ENCODE results near the gene ERLIN1. TPM values are rescaled to one million over a fixed set of nuclear protein-coding genes. Genes with fewer than 3 reads are reported as not detected.
"Not testable (repeated sequence)": the region's sequence is repeated elsewhere in the genome, so short reads cannot be mapped to it uniquely, and the experiment has no call there.

ERLIN1 gene
- total RNA-seq, 1 donor from 2014 or later: 26.3 TPM

GRCh38 chr10:100143756-100144155, 42.1 kb downstream of the ERLIN1 start:
- ATAC-seq (no peak), DNase-seq (ENCODE audit: low spot score) (no peak)
- intact Hi-C loops (cut with DNase I): no loop called here

DNA sequence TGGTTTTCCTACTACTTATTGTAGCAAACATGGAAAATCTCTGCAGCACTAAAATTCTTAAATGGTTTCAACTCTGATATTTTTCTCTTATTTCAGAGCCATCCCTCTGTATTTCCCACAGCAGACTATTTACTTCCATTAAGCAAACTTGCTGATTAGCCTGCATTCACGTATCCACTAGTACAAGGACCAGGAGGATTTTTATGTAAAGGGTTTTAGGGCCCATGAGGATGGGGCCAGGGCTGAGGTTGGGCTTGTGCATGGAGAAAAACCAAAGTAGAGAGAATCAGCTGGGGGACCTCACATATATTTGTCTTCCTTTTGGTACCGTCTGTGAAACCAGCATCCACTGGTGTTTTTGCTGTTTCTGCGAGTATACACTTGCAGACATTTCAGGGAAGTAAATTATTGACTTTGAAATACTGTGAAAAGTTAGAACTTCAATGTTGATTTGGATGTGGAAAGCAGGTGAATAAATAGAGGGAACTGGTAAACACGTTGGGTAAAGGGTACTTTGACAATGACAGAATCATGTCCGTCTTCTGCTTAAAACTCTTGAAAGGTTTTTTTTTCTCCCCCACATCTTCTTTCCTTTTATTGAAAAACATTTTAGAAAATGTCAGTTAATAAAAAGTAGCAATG, 44.3 kb downstream of the ERLIN1 start:
- intact Hi-C loops (cut with DNase I): no loop called here
- no peak for DNase-seq (ENCODE audit: low spot score)
- no peak for ATAC-seq

DNA sequence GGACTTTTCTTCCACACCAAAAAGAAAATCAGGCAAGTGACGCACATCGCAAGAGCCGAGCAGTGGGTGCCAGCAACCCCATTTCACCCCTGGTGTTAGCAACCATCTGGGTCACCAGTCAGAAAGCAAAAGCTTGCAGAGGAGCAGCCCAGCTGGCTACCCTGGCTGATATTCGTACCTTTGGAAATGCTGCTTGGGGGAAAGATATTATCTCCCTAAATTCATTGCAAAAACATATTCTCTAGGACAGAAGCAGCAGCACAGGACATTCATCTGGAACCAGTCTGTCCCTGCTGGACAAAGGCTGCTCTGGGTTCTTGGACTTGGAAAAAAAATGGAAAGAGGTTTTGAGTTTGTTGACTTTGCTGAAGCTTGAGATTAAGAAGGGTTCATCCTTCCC, 45.8 kb downstream of the ERLIN1 start:
- no peak for DNase-seq (ENCODE audit: low spot score)
- ATAC-seq: no peak
- intact Hi-C loops (cut with DNase I): no loop called here

DNA sequence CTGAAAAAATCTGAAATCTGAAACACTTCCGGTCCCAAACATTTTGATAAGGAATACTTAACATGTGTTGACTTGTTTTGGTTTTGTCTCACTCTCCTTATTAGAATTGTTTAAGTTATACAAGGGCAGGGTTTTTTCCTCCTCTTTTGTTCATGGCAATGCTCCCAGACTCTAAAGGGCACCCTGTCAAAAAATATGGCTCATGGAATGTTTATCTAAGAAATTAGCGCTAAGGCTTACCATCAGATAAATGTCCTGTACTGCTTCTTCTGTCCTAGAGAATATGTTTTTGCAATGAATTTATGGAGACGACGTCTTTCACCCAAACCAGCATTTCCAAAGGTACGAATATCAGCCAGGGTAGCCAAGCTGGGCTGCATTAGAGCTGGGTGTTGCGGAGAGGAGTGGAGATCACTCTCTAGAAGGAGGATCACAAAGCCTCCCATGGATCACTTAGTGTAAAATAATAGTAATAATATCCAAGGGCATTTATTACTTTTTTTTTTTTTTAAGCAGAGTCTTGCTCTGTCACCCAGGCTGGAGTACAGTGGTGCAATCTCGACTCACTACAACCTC, 46.8 kb downstream of the ERLIN1 start:
- DNase-seq (ENCODE audit: low spot score) (no peak), ATAC-seq (no peak)
- intact Hi-C loops (cut with DNase I): no loop called here

DNA sequence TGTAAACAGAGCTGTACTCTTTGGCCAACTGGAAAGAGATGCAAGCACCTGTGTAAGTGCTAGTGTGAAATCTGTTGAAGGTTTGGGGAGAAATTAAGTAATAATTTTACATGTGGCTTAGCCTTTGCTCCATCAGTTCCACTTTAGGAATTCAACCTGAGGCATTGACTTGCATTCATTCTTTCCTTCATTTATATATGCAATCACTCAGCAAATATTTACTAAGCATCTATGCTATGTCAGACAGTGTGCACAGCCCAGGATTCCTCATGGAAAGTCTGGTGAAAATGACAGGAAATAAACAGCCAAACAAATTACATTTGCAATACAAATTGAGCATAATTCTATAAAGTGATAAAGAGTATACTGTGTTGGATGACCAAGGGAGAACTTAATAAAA, 50.3 kb downstream of the ERLIN1 start:
- ATAC-seq: no peak
- intact Hi-C loops (cut with DNase I): no loop called here
- no peak for DNase-seq (ENCODE audit: low spot score)

DNA sequence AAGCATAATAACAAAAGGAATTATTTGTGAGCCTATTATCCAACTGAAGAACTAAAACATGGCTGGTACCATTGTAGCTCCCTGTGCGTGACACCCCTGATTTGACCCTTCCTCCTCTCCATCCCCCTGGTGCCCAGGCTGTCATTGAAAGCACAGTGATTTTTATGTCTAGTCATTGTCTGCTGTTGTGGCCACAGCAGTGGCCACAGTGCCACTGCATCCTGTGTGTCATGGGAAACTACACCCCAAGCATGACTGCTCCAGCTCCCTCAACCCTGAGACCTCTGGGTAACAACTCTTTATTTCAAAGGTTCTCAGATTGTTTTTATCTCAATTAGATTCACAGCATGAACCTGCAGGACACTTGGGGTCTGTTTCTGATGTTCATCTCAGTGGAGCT, 52.0 kb downstream of the ERLIN1 start:
- no peak for ATAC-seq
- intact Hi-C loops (cut with DNase I): no loop called here
- no peak for DNase-seq (ENCODE audit: low spot score)

DNA sequence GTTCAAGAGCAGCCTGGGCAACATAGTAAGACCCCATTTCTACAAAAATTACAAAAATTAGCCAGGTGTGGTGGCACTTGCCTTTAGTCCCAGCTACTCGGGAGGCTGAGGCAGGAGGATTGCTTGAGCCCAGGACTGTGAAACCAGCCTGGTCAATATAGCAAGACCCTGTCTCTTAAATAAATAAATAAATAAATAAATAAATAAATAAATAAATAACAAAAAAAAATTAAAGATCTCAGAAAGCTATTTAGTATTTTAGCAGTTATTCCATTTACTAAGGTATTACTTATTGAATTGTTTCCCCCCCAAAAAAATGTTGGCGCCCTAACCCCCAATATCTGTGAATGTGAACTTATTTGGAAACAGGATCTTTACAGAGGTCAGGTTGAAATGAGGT, 53.4 kb downstream of the ERLIN1 start:
- intact Hi-C loops (cut with DNase I): no loop called here
- DNase-seq (ENCODE audit: low spot score) (no peak), ATAC-seq (no peak)

- ATAC-seq (no peak), DNase-seq (ENCODE audit: low spot score) (no peak)
- intact Hi-C loops (cut with DNase I): no loop called here
Measured at GRCh38 chr10:100131571-100131970, 54.3 kb downstream of the ERLIN1 start.

DNA sequence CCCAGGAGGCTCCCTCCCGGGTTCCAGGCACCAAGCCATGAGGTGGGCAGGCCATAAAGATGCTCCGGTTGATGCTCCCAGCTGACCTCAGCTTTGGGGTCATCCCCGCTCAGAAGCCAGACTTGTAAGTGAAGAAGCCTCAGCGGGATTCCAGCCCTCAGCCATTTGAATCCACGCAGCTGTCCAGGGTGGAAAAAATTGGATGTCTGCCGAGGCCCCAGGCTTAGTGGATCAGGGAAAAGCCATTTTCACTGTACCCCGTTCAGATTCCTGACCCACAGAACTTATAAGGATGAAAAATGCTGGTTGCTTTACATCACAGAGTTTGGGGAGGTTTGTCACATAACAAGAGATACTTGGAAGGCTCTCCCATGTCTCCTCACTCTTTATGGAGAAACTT, 55.0 kb downstream of the ERLIN1 start:
- ATAC-seq: no peak
- intact Hi-C loops (cut with DNase I): no loop called here
- no peak for DNase-seq (ENCODE audit: low spot score)

DNA sequence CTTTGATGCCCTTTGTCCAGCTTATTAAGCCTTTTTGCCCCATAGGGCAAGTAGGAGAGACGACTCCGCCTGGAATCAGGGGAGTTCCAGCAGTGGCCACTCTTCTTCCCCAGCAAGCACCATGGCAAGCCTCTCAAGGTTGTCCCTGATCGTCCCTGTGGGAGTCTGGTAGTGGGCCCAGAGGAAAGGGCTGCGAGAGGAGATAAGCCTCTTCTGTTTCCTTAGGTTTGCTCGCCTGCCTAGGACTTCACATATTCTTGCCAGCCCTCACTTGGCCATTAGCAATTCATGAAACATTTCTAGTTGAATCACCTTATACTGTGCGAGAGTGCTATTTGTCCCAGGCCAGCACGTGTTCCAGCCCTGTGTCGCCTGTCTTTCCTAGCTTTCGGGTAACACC, 56.4 kb downstream of the ERLIN1 start:
- DNase-seq (ENCODE audit: low spot score) (no peak), ATAC-seq (no peak)
- intact Hi-C loops (cut with DNase I): no loop called here

GRCh38 chr10:100128951-100129350, 56.9 kb downstream of the ERLIN1 start:
- no peak for DNase-seq (ENCODE audit: low spot score)
- intact Hi-C loops (cut with DNase I): no loop called here
- ATAC-seq: no peak

DNA sequence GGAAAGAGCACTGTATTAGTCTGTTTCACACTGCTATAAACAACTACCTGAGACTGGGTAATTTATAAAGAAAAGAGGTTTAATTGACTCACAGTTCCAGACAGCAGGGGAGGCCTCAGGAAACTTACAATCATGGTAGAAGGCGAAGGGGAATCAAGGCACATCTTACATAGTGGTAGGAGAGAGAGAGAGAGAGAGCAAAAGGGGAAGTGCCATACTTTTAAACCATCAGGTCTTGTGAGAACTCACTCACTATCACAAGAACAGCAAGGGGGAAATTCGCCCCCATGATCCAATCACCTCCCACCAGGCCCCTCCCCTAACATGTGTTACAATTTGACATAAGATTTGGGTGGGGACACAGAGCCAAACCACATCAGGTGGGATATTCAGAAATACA, 60.5 kb downstream of the ERLIN1 start:
- ATAC-seq; DNase-seq (ENCODE audit: low spot score); intact Hi-C loops (cut with DNase I): not testable (repeated sequence)

DNA sequence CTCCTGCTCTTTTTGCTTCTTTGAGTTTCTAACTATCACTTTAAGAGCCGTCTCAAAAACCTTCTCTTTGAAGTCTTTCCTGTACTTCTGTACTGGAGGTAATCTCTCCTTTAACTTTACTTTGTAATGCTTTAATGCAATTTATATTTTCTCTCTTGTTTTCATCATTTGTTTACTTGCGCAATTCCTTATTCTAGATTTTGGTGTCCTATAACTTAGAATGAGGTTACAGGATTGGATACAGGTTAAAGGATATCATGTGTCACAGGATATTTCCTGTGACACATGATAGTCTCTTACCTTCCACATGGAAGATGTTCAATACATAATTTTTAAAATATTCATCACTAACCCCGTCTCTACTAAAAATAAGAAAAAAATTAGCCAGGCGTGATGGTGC, 61.7 kb downstream of the ERLIN1 start:
- DNase-seq (ENCODE audit: low spot score) (no peak), ATAC-seq (no peak)
- intact Hi-C loops (cut with DNase I): no loop called here

- DNase-seq (ENCODE audit: low spot score) (no peak), ATAC-seq (no peak)
- intact Hi-C loops (cut with DNase I): no loop called here
Measured at GRCh38 chr10:100122780-100123179, 63.0 kb downstream of the ERLIN1 start.

GRCh38 chr10:100120550-100120949, 65.3 kb downstream of the ERLIN1 start:
- ATAC-seq: no peak

DNA sequence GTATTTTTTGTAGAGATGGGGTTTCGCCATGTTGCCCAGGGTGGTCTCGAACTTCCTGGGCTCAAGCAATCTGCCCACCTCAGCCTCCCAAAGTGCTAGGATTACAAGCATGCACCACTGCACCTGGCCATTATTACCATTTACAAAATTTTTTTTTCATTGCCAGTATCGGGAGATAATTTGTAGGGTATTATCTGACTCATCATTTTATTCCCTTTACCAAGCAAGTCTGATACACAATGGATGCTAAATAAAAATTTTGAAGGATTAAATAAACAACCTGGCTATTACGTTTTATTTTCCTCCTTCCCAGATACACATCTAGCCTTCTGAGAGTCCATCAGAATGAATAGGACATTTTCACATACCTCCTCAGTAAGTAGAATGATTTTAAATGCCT, 66.1 kb downstream of the ERLIN1 start:
- ATAC-seq (no peak), DNase-seq (ENCODE audit: low spot score) (no peak)
- intact Hi-C loops (cut with DNase I): no loop called here

More at GRCh38 chr10:100120550-100120949, 65.3 kb downstream of the ERLIN1 start:
- intact Hi-C loops (cut with DNase I): no loop called here
- DNase-seq (ENCODE audit: low spot score): no peak

- no peak for ATAC-seq
- intact Hi-C loops (cut with DNase I): no loop called here
- no peak for DNase-seq (ENCODE audit: low spot score)
Measured at GRCh38 chr10:100114976-100115770, 70.7 kb downstream of the ERLIN1 start.

GRCh38 chr10:100114460-100114859, 71.4 kb downstream of the ERLIN1 start:
- intact Hi-C loops (cut with DNase I): no loop called here
- ATAC-seq (no peak), DNase-seq (ENCODE audit: low spot score) (no peak)

GRCh38 chr10:100109670-100110069, 76.2 kb downstream of the ERLIN1 start:
- no peak for DNase-seq (ENCODE audit: low spot score)
- no peak for ATAC-seq
- intact Hi-C loops (cut with DNase I): no loop called here

DNA sequence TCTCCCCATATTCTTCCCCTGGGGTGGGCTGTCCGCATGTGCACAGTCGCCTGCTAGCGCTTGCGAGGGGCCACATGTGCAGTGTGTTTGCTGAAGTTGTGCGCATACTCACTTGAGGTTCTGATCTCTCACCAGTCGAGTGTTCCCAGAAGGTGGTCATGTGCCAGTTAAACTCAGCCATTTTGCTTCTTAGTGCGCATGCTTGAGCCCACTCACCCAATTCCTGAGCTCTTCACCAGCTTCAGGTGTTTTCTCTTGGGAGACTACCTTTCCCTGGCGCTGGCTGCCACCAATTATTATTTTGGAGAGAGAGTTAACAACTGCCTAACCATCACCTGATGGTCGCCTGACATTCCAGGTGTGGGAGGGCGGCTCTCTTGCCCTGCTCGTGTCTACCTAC, 79.0 kb downstream of the ERLIN1 start:
- no peak for DNase-seq (ENCODE audit: low spot score)
- no peak for ATAC-seq
- intact Hi-C loops (cut with DNase I): no loop called here
